Stomach (tissue), 4 donors: ENCODE results near the gene CRIM1.

Experiments used
- EP300 ChIP-seq: sonication (generic); formaldehyde crosslinking; IDR thresholded peaks from one replicate; pipeline ENCODE4 v1.6.1; 2017; ENCODE audit warnings: antibody characterized with exemption
- POLR2A ChIP-seq, 4 donors: fragments of 450-650 bp; IDR thresholded peaks; one replicate each; pipeline ENCODE4 v1.6.1; 2016; ENCODE audit warnings: antibody characterized with exemption in 4 of 4, control low read depth in 2 of 4, mild to moderate bottlenecking in 1 of 4, moderate library complexity in 1 of 4
- POLR2AphosphoS5 ChIP-seq, 3 donors: sonication (generic); formaldehyde crosslinking; IDR thresholded peaks; one replicate each; pipeline ENCODE4 v1.6.1; 2016; ENCODE audit warnings: antibody characterized with exemption in 3 of 3

DNA sequence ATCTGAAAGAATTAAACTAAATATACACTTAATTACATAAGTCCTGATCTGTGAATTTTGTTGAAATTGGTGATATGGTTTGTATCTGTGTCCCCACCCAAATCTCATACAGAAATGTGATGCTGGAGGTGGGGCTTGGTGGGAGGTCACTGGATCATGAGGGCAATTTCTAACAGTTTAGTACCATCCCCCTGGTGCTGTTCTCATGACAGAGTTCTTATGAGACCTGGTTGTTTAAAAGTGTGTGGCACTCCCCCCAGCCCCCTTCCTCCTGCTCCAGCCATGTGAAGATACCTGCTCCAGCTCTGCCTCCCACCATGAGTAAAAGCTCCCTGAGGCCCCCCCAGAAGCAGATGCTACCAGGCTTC lies 223.7 kb downstream of the CRIM1 start:
- no peak for TF ChIP-seq POLR2A (IDR thresholded peaks at IDR 0.05)
- TF ChIP-seq EP300: no peak
- no peak for TF ChIP-seq POLR2AphosphoS5 (IDR thresholded peaks at IDR 0.05)
